Prostate gland (tissue), 2 donors: Measurements from ENCODE around the gene RAVER2. TPM values are rescaled to one million over a fixed set of nuclear protein-coding genes. Genes with fewer than 3 reads are reported as not detected.

Experiments used
- DNase-seq: peaks from one replicate; pipeline ENCODE4 v3.0.0-alpha.2; 2019; ENCODE audit warnings: low spot score
- H3K27ac ChIP-seq, 2 donors: fragments of 200-600 bp; sonication (generic); 2 replicates each; pipeline ENCODE4 v1.5.1; 2017 to 2019
- H3K27me3 ChIP-seq: fragments of 200-600 bp; sonication (generic); replicated peaks from 2 replicates; pipeline ENCODE4 v1.5.1; 2019; ENCODE audit not compliant: insufficient read depth
- H3K36me3 ChIP-seq, 2 donors: fragments of 200-600 bp; sonication (generic); 1 replicate in 1 of 2; 2 replicates in 1 of 2; pipeline versions ENCODE4 v1.5.1 to v1.8.1; 2017 to 2019
- H3K4me1 ChIP-seq: fragments of 200-600 bp; sonication (generic); replicated peaks from 2 replicates; pipeline ENCODE4 v1.5.1; 2019
- H3K4me3 ChIP-seq, 2 donors: fragments of 200-600 bp; sonication (generic); 2 replicates each; pipeline ENCODE4 v1.5.1; 2017 to 2019
- H3K9me3 ChIP-seq: fragments of 200-600 bp; sonication (generic); 2 replicates; pipeline ENCODE4 v1.5.1; 2017
- CTCF ChIP-seq, 4 experiments: fragments of 200-600 bp in 2 of 4; fragments of 450-650 bp in 2 of 4; sonication (generic) in 2 of 4; IDR thresholded peaks; 1 replicate in 3 of 4; 2 replicates in 1 of 4; pipeline ENCODE4 v1.5.1; 2016 to 2019; ENCODE audit warnings: antibody characterized with exemption in 4 of 4, mild to moderate bottlenecking in 2 of 4, moderate library complexity in 2 of 4
- POLR2A ChIP-seq: fragments of 450-650 bp; IDR thresholded peaks from one replicate; pipeline ENCODE4 v1.6.1; 2016; ENCODE audit warnings: antibody characterized with exemption, mild to moderate bottlenecking
- POLR2AphosphoS5 ChIP-seq: sonication (generic); formaldehyde crosslinking; IDR thresholded peaks from one replicate; pipeline ENCODE4 v1.6.1; 2017; ENCODE audit warnings: antibody characterized with exemption
- WGBS: methylation state at CpG from one replicate; pipeline ENCODE4 v1.1.5; 2018; 5-methylcytosine and 5-hydroxymethylcytosine counted together
- intact Hi-C: fragments of 100-400 bp; cut with DNase I; formaldehyde crosslinking; loops from one replicate; pipeline ENCODE4 v1.14.2; 2022
- total RNA-seq, 2 donors: library from RNA; depleted of rRNA; stranded (reverse); fragments of >200 nt; gene quantifications; one replicate each; pipeline ENCODE4 v1.1.0, GENCODE V29; 2016

Gene RAVER2
- total RNA-seq, 2 donors from 2014 or later = 11.8 to 18.3 TPM

GRCh38 chr1:64715186-64715585, 29.7 kb upstream of the RAVER2 start:
- DNase-seq = no peak
- Histone ChIP-seq H3K4me1 (no peaks in the 10 kb centered on the region), H3K4me3 (no peak overlapping the region), H3K36me3 (no peaks in the 10 kb centered on the region), H3K27ac (no peak overlapping the region), H3K9me3 (no peaks in the 10 kb centered on the region), H3K27me3 (no peaks in the 10 kb centered on the region)
- intact Hi-C loops = no loop called here
- 51% methylated on average over 2 of the region's 2 CpGs for WGBS
- no peak for TF ChIP-seq CTCF (IDR thresholded peaks at IDR 0.05)
- TF ChIP-seq POLR2AphosphoS5 = no peak
- TF ChIP-seq POLR2A = no peak

GRCh38 chr1:64721135-64721534, 23.7 kb upstream of the RAVER2 start:
- TF ChIP-seq CTCF (IDR thresholded peaks at IDR 0.05) = no peak
- no peak for TF ChIP-seq POLR2AphosphoS5
- no peak for TF ChIP-seq POLR2A
- H3K9me3 ChIP-seq = no peaks in the 10 kb centered on the region
- H3K27ac ChIP-seq = no peak overlapping the region

GRCh38 chr1:64721576-64722145, 23.2 kb upstream of the RAVER2 start:
- TF ChIP-seq POLR2A (no peak), CTCF (IDR thresholded peaks at IDR 0.05) (no peak), POLR2AphosphoS5 (no peak)
- 61% methylated on average over 2 of the region's 2 CpGs for WGBS
- intact Hi-C loops = no loop called here
- H3K27ac ChIP-seq = no peak overlapping the region
- no peaks in the 10 kb centered on the region for H3K9me3 ChIP-seq
- no peaks in the 10 kb centered on the region for H3K36me3 ChIP-seq
- no peaks in the 10 kb centered on the region for H3K4me1 ChIP-seq
- DNase-seq = no peak
- no peaks in the 10 kb centered on the region for H3K27me3 ChIP-seq
- no peak overlapping the region for H3K4me3 ChIP-seq

More at GRCh38 chr1:64721135-64721534, 23.7 kb upstream of the RAVER2 start:
- WGBS = 26% methylated on average over 2 of the region's 2 CpGs
- H3K4me1 ChIP-seq = no peaks in the 10 kb centered on the region
- H3K36me3 ChIP-seq = no peaks in the 10 kb centered on the region
- no peak overlapping the region for H3K4me3 ChIP-seq
- intact Hi-C loops = no loop called here
- no peak for DNase-seq
- H3K27me3 ChIP-seq = no peaks in the 10 kb centered on the region

- Histone ChIP-seq H3K27ac (no peak overlapping the region), H3K36me3 (no peaks in the 10 kb centered on the region), H3K9me3 (no peaks in the 10 kb centered on the region), H3K4me1 (no peaks in the 10 kb centered on the region), H3K27me3 (no peaks in the 10 kb centered on the region), H3K4me3 (no peak overlapping the region)
- 74% methylated on average over 1 of the region's 1 CpG for WGBS
- intact Hi-C loops = no loop called here
- DNase-seq = no peak
- TF ChIP-seq CTCF (IDR thresholded peaks at IDR 0.05) (no peak), POLR2AphosphoS5 (no peak), POLR2A (no peak)
These were observed 17.0 kb upstream of the RAVER2 start for GRCh38 chr1:64727861-64728260.

- TF ChIP-seq POLR2A = no peak
- TF ChIP-seq POLR2AphosphoS5 = no peak
- TF ChIP-seq CTCF (IDR thresholded peaks at IDR 0.05) = no peak
- Histone ChIP-seq H3K27ac (no peak overlapping the region), H3K4me3 (no peak overlapping the region), H3K9me3 (no peaks in the 10 kb centered on the region), H3K27me3 (no peaks in the 10 kb centered on the region), H3K4me1 (no peaks in the 10 kb centered on the region), H3K36me3 (no peaks in the 10 kb centered on the region)
- no peak for DNase-seq
- intact Hi-C loops = no loop called here
- WGBS = 88% methylated on average over 3 of the region's 3 CpGs
These were observed 11.1 kb upstream of the RAVER2 start for GRCh38 chr1:64733581-64734286.
